SJSA1 (cell line): ENCODE data around the gene KRTAP9-4. TPM values are rescaled to one million over a fixed set of nuclear protein-coding genes. Genes with fewer than 3 reads are reported as not detected.

Experiments used
- DNase-seq, 2 experiments: peaks; one replicate each; pipeline ENCODE4 v3.0.0-alpha.2; 2015 to 2020; ENCODE audit warnings: low spot score in 2 of 2, low read depth in 1 of 2
- H3K27ac ChIP-seq: fragments of 250-450 bp; sonication (Bioruptor Pico); 2 replicates; pipeline ENCODE4 v1.5.1; 2020; ENCODE audit warnings: mild to moderate bottlenecking, moderate library complexity
- H3K27me3 ChIP-seq: fragments of 250-450 bp; sonication (Bioruptor Pico); replicated peaks from 2 replicates; pipeline ENCODE4 v1.5.1; 2020; ENCODE audit warnings: mild to moderate bottlenecking, moderate library complexity
- H3K36me3 ChIP-seq: fragments of 250-450 bp; sonication (Bioruptor Pico); 2 replicates; pipeline ENCODE4 v1.5.1; 2020; ENCODE audit warnings: mild to moderate bottlenecking
- H3K4me1 ChIP-seq: fragments of 250-450 bp; sonication (Bioruptor Pico); replicated peaks from 2 replicates; pipeline ENCODE4 v1.6.1; 2021; ENCODE audit warnings: mild to moderate bottlenecking
- H3K4me3 ChIP-seq: fragments of 250-450 bp; sonication (Bioruptor Pico); 2 replicates; pipeline ENCODE4 v1.5.1; 2020; ENCODE audit warnings: mild to moderate bottlenecking
- H3K9me3 ChIP-seq: fragments of 250-450 bp; sonication (Bioruptor Pico); replicated peaks from 2 replicates; pipeline ENCODE4 v1.5.1; 2020; ENCODE audit warnings: mild to moderate bottlenecking
- total RNA-seq: library from RNA; depleted of rRNA; stranded (reverse); fragments of >200 nt; shearing (Covaris generic); gene quantifications from 2 replicates; pipeline ENCODE4 v1.2.3, GENCODE V29; 2014; rRNA removed

Gene KRTAP9-4
- total RNA-seq, 1 experiment from 2014 or later = not detected

DNA sequence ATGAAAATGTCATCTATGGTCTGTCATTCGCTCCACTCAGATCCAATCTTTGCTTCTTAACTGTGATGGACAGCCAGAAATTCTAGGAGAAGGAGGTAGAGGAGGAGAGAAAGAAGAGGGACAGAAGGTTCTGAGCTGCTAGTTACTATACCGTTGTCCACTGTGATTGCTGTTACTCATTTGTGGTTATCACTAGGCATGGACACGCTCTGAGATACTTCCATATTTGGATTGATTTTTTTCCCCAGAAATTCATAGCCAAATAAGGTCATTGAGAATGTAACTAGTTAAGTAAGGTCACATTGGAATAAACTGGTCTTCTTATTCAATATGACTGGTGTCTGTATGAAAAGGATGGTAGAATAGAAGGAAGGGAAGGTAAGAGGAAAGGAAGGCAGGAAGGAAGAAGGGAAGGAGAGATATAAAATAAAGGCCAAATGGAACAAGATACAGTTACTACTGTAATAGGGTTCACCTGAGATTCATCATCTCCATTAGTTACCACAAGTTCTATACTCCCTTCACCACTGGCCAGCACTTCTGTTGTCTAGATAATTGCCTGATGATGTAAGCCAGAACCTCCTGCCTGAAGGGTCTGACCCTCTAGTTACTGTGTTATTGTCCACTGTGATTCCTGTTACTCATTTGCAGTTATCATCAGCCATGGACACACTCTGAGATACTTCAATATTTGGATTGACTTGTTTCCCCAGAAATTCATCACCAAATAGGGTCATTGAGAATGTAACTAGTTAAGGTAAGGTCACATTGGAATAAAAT, 28.9 kb downstream of the KRTAP9-4 start:
- H3K4me1 ChIP-seq = peaks cover 15% of the 10 kb centered on the region
- DNase-seq = no peak
- no peaks in the 10 kb centered on the region for H3K27me3 ChIP-seq
- no peak overlapping the region for H3K27ac ChIP-seq
- no peak overlapping the region for H3K4me3 ChIP-seq
- H3K9me3 ChIP-seq = no peaks in the 10 kb centered on the region
- no peaks in the 10 kb centered on the region for H3K36me3 ChIP-seq

DNA sequence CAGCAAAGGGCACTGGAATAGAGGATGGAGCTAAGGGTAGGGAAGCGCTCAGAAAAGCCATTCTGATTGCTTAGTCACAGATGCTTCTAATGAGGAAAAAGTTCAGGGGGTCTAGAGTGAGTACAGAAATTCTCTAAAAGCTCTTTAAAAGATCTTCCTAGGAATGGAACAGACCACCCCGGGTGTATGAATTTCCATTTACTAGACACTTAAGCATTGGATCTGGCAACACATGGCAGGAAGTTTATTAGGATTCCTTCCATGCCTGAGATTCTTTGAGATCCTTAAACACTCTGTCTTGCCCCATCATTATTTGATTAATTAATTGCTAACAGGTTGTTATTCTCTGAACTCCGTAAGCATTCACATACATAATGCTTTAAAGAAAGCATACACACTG, 34.6 kb downstream of the KRTAP9-4 start:
- no peaks in the 10 kb centered on the region for H3K9me3 ChIP-seq
- peaks cover 28% of the 10 kb centered on the region for H3K4me1 ChIP-seq
- H3K36me3 ChIP-seq = no peaks in the 10 kb centered on the region
- H3K4me3 ChIP-seq = no peak overlapping the region
- H3K27ac ChIP-seq = peak overlapping the region; percentile 57
- no peaks in the 10 kb centered on the region for H3K27me3 ChIP-seq
- DNase-seq = peak; percentile 51 to 85

DNA sequence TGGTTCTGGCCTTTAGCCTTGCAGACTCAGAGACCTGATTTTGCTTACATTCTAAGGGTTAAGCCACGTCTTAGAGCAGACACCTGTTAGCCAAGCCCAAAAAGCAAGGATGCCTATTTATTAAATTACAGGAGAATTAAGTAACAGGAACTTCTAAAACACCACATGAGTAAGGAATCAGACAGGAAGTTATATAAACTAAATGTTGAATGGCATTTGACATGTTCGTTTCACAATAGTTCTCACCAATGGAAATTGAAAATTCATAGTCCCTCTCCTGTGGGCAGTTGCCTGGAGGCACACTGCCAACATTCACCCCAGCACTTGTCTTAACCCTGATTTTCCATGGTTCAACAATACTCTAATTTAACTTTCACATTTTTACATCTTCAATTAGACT, 35.1 kb downstream of the KRTAP9-4 start:
- peak overlapping the region; percentile 57 for H3K27ac ChIP-seq
- no peak for DNase-seq

DNA sequence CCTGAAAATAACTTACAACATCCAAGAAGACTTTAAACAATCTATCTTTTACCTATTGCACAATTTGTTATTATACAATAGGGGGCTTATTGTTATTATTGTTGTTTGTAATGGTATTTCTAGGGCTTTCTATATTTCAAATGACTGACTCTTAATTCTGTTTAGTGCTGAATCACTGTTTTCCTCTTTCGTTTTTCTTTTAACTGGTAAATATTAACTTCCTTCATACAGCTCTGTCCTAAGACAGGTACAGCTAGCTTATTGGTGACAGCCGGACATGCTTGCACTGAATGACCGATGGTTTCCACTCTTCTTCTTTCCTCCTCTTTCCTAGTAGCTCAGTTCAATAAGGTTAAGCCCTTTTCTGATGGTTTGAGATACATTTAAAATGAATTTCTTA, 37.6 kb downstream of the KRTAP9-4 start:
- H3K9me3 ChIP-seq = no peaks in the 10 kb centered on the region
- H3K36me3 ChIP-seq = no peaks in the 10 kb centered on the region
- DNase-seq = no peak
- no peak overlapping the region for H3K4me3 ChIP-seq
- peaks cover 28% of the 10 kb centered on the region for H3K4me1 ChIP-seq
- no peaks in the 10 kb centered on the region for H3K27me3 ChIP-seq
- H3K27ac ChIP-seq = no peak overlapping the region

More for the DNA sequence above, 35.1 kb downstream of the KRTAP9-4 start:
- Histone ChIP-seq H3K4me3 (no peak overlapping the region), H3K9me3 (no peaks in the 10 kb centered on the region), H3K27me3 (no peaks in the 10 kb centered on the region), H3K4me1 (peaks cover 28% of the 10 kb centered on the region), H3K36me3 (no peaks in the 10 kb centered on the region)

DNA sequence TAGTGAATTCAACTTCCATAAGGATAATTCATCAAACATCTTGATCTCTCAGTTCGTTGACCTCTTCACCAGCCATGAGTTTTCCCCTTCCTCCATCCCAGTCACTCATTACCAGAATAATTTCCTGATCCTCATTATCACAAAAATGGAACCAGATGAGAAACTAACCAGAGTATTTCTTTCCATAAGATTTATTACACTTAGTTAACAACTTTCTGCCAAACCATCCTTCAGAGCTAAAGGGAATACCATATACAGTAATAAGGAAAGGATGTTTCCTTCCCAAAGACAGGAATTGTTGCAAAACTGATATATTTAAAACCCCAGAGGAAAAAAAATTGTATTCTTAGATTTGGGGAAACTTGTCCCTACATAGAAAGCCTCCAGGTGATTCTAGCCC, 44.5 kb downstream of the KRTAP9-4 start:
- Histone ChIP-seq H3K27ac (no peak overlapping the region), H3K27me3 (no peaks in the 10 kb centered on the region), H3K4me1 (no peaks in the 10 kb centered on the region), H3K4me3 (no peak overlapping the region), H3K9me3 (no peaks in the 10 kb centered on the region), H3K36me3 (no peaks in the 10 kb centered on the region)
- no peak for DNase-seq

DNA sequence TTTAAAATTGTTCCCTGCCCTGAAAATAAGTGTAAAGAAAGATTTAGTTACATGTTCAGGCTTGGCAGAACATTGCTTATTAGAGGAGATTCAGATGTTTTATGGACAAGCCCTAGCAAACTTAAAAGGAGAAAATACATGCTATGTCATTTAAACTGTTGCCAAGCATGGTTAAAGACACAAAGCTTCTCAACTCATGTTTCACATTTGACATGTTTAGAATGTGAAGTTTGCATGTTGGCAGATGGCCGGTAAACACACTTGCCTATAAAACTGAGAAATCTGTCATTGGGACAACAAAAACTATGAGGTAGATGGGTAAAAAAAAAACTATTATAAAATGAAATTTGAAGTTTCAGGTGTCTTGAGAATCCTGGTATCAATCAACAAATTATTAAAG, 47.4 kb downstream of the KRTAP9-4 start:
- Histone ChIP-seq H3K27ac (no peak overlapping the region), H3K27me3 (no peaks in the 10 kb centered on the region), H3K36me3 (no peaks in the 10 kb centered on the region), H3K4me1 (no peaks in the 10 kb centered on the region), H3K4me3 (no peak overlapping the region), H3K9me3 (no peaks in the 10 kb centered on the region)
- DNase-seq = no peak

DNA sequence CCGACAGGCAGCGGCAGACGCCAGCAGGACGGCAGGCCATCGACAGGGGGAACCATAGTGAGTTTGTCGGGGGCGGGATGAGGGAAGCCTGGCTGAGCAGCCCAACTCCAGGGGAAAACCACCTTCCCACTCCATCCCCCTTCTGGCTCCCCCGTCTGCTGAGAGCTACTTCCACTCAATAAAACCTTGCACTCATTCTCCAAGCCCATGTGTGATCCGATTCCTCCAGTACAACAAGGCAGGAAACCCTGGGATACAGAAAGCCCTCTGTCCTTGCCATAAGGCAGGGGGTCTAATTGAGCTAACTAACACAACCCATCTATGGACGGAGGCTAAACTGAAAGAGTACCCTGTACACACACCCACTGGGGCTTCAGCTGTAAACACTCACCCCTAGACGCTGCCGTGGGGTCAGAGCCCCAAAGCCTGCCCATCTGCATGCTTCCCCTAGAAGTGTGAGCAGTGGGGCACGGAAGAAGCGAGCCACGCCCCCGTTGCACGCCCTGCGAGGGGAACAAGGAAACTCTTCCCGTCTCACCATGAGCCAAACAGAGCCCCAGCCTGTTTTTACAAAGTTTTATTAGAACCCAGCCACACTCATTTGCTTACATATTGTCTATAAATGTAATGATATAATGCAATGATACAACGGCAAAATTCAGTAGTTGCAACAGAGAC, 49.1 kb downstream of the KRTAP9-4 start:
- Histone ChIP-seq H3K27me3 (no peaks in the 10 kb centered on the region), H3K9me3 (no peaks in the 10 kb centered on the region), H3K4me1 (no peaks in the 10 kb centered on the region), H3K27ac (no peak overlapping the region), H3K4me3 (no peak overlapping the region), H3K36me3 (no peaks in the 10 kb centered on the region)
- DNase-seq = no peak

Other genes with a start within 250 kb of the KRTAP9-4 start
- not detected in 2 replicates for gene KRTAP3-2, start 249.8 kb upstream of the KRTAP9-4 start, total RNA-seq
- not detected in 2 replicates for gene KRTAP3-1, start 240.6 kb upstream of the KRTAP9-4 start, total RNA-seq
- 0.45 and 2.5 TPM in 2 replicates for gene KRTAP1-5, start 222.5 kb upstream of the KRTAP9-4 start, total RNA-seq
- not detected in 2 replicates for gene KRTAP1-4, start 219.5 kb upstream of the KRTAP9-4 start, total RNA-seq
- gene KRTAP1-3, start 214.8 kb upstream of the KRTAP9-4 start, total RNA-seq = not detected in 2 replicates
- not detected in 2 replicates for gene KRTAP1-1, start 208.2 kb upstream of the KRTAP9-4 start, total RNA-seq
- gene KRTAP2-1, start 202.4 kb upstream of the KRTAP9-4 start, total RNA-seq = not detected in 2 replicates
- not detected in 2 replicates for gene KRTAP2-2, start 194.5 kb upstream of the KRTAP9-4 start, total RNA-seq
- not detected in 2 replicates for gene KRTAP2-3, start 189.6 kb upstream of the KRTAP9-4 start, total RNA-seq
- gene KRTAP2-4, start 183.8 kb upstream of the KRTAP9-4 start, total RNA-seq = not detected in 2 replicates
- gene KRTAP4-7, start 165.5 kb upstream of the KRTAP9-4 start, total RNA-seq = not detected in 2 replicates
- gene KRTAP4-8, start 151.5 kb upstream of the KRTAP9-4 start, total RNA-seq = not detected in 2 replicates
- gene KRTAP4-16, start 147.5 kb upstream of the KRTAP9-4 start, total RNA-seq = not detected in 2 replicates
- not detected in 2 replicates for gene KRTAP4-9, start 144.3 kb upstream of the KRTAP9-4 start, total RNA-seq
- gene KRTAP4-11, start 131.3 kb upstream of the KRTAP9-4 start, total RNA-seq = not detected in 2 replicates
- gene KRTAP4-12, start 125.5 kb upstream of the KRTAP9-4 start, total RNA-seq = not detected in 2 replicates
- not detected in 2 replicates for gene KRTAP4-6, start 109.1 kb upstream of the KRTAP9-4 start, total RNA-seq
- not detected in 2 replicates for gene KRTAP4-5, start 99.9 kb upstream of the KRTAP9-4 start, total RNA-seq
- gene KRTAP4-4, start 88.9 kb upstream of the KRTAP9-4 start, total RNA-seq = not detected in 2 replicates
- gene KRTAP4-3, start 81.5 kb upstream of the KRTAP9-4 start, total RNA-seq = not detected in 2 replicates
- not detected in 2 replicates for gene KRTAP4-2, start 71.5 kb upstream of the KRTAP9-4 start, total RNA-seq
- not detected in 2 replicates for gene KRTAP4-1, start 64.8 kb upstream of the KRTAP9-4 start, total RNA-seq
- not detected in 2 replicates for gene KRTAP9-1, start 59.8 kb upstream of the KRTAP9-4 start, total RNA-seq
- not detected in 2 replicates for gene KRTAP9-2, start 23.0 kb upstream of the KRTAP9-4 start, total RNA-seq
- not detected in 2 replicates for gene KRTAP9-3, start 17.2 kb upstream of the KRTAP9-4 start, total RNA-seq
- gene KRTAP9-8, start 11.7 kb upstream of the KRTAP9-4 start, total RNA-seq = not detected in 2 replicates
- not detected in 2 replicates for gene KRTAP9-9, start 5.7 kb downstream of the KRTAP9-4 start, total RNA-seq
- gene KRTAP9-6, start 15.7 kb downstream of the KRTAP9-4 start, total RNA-seq = not detected in 2 replicates
- gene KRTAP9-7, start 26.0 kb downstream of the KRTAP9-4 start, total RNA-seq = not detected in 2 replicates
- gene KRTAP29-1, start 53.2 kb downstream of the KRTAP9-4 start, total RNA-seq = not detected in 2 replicates
- gene KRTAP16-1, start 59.6 kb downstream of the KRTAP9-4 start, total RNA-seq = not detected in 2 replicates
- gene KRTAP17-1, start 66.0 kb downstream of the KRTAP9-4 start, total RNA-seq = not detected in 2 replicates
- not detected in 2 replicates for gene KRT33A, start 101.1 kb downstream of the KRTAP9-4 start, total RNA-seq
- gene KRT33B, start 120.1 kb downstream of the KRTAP9-4 start, total RNA-seq = 0.21 and 0.72 TPM in 2 replicates
- gene KRT34, start 132.6 kb downstream of the KRTAP9-4 start, total RNA-seq = 0.84 and 1.6 TPM in 2 replicates
- not detected in 2 replicates for gene KRT31, start 147.9 kb downstream of the KRTAP9-4 start, total RNA-seq
- gene KRT37, start 174.9 kb downstream of the KRTAP9-4 start, total RNA-seq = not detected in 2 replicates
- gene KRT38, start 191.3 kb downstream of the KRTAP9-4 start, total RNA-seq = not detected in 2 replicates
- gene KRT32, start 217.7 kb downstream of the KRTAP9-4 start, total RNA-seq = not detected in 2 replicates
- gene KRT35, start 231.5 kb downstream of the KRTAP9-4 start, total RNA-seq = not detected in 2 replicates
- gene KRT36, start 240.2 kb downstream of the KRTAP9-4 start, total RNA-seq = not detected in 2 replicates